Neural progenitor cell (in vitro differentiated cells): ENCODE data around the gene TEAD2.

Source experiments
- EZH2 ChIP-seq: fragments of 200-600 bp; sonication (generic); IDR thresholded peaks from 2 replicates; pipeline ENCODE4 v1.6.1; 2017; ENCODE audit warnings: antibody characterized with exemption, mild to moderate bottlenecking, moderate library complexity
- EZH2phosphoT487 ChIP-seq: fragments of 200-600 bp; sonication (generic); IDR thresholded peaks from 2 replicates; pipeline ENCODE4 v1.6.1; 2017; ENCODE audit warnings: antibody characterized with exemption
- TF ChIP-seq, protein P1 (sequence below): fragments of 200-600 bp; sonication (generic); IDR thresholded peaks from 2 replicates; pipeline ENCODE4 v1.5.1; 2017; ENCODE audit warnings: antibody characterized with exemption, mild to moderate bottlenecking

DNA sequence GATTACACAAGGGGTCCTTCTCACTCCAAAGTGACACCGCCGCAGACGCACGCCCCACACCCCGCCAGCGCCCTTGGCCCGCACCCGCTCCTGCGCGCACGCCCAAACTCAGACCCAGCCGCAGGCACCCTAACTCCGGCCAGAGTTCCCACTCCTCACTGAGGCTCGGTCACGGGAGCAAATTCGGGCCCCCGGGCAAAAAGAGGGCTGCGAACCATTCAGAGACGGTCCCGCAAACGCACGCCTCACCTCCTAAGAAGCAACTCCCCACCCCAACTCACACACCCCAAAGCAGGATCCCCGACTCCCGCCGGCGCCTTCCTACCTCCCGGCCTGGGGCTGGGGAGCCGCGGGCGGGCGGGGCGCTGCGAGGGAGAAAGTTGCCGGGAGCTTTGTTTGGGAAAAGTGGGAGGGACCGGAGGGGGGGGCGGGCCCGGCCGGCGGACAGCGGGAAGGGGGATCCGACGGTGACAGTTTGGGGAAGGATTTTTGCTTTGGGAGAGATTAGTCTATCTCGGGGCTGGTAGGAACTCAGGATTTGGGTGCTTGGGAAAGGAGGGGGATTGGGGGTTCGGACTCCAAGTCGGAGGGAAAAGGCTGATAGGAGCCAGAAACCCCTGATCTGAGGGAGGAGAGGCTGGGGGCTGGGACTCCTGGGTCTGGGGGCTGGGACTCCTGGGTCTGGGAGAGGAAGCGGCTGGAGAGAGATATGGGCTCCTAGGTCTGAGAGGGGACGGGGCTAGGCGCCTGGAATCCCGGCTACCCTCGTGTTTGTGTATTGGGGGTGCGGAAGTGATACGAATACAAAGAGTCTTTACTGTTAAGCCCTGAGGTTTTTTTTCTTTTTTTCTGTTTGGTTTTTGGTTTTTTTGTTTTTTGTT lies at the start of gene TEAD2:
- TF ChIP-seq EZH2phosphoT487: no peak
- TF ChIP-seq, protein P1, sequence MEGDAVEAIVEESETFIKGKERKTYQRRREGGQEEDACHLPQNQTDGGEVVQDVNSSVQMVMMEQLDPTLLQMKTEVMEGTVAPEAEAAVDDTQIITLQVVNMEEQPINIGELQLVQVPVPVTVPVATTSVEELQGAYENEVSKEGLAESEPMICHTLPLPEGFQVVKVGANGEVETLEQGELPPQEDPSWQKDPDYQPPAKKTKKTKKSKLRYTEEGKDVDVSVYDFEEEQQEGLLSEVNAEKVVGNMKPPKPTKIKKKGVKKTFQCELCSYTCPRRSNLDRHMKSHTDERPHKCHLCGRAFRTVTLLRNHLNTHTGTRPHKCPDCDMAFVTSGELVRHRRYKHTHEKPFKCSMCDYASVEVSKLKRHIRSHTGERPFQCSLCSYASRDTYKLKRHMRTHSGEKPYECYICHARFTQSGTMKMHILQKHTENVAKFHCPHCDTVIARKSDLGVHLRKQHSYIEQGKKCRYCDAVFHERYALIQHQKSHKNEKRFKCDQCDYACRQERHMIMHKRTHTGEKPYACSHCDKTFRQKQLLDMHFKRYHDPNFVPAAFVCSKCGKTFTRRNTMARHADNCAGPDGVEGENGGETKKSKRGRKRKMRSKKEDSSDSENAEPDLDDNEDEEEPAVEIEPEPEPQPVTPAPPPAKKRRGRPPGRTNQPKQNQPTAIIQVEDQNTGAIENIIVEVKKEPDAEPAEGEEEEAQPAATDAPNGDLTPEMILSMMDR: no peak
- no peak for TF ChIP-seq EZH2
